IPS-18c (cell line): ENCODE measurements around the gene MESP2.

Experiments used
- H3K4me3 ChIP-seq: 2 replicates; pipeline ENCODE4 v1.7.0; 2013; ENCODE audit warnings: low read depth, mild to moderate bottlenecking, low read length, moderate library complexity; ENCODE audit not compliant: insufficient read depth
- H3K9me3 ChIP-seq: one replicate; pipeline ENCODE4 v1.6.1; 2013; ENCODE audit warnings: mild to moderate bottlenecking, low read length, moderate library complexity; ENCODE audit not compliant: control insufficient read depth, insufficient read depth

The MESP2 gene

GRCh38 chr15:89803941-89804800, 28.0 kb downstream of the MESP2 start:
- Histone ChIP-seq H3K4me3 (no peak overlapping the region), H3K9me3 (no peaks in the 10 kb centered on the region)

- Histone ChIP-seq H3K4me3 (no peak overlapping the region), H3K9me3 (no peaks in the 10 kb centered on the region)
Observed at GRCh38 chr15:89805241-89806209, 29.4 kb downstream of the MESP2 start.

- Histone ChIP-seq H3K9me3 (no peaks in the 10 kb centered on the region), H3K4me3 (no peak overlapping the region)
Observed at GRCh38 chr15:89806210-89806558, 30.1 kb downstream of the MESP2 start.

- H3K4me3 ChIP-seq: no peak overlapping the region
- H3K9me3 ChIP-seq: no peaks in the 10 kb centered on the region
Observed at GRCh38 chr15:89806559-89807550, 30.7 kb downstream of the MESP2 start.

GRCh38 chr15:89807689-89808088, 31.6 kb downstream of the MESP2 start:
- H3K4me3 ChIP-seq: no peak overlapping the region
- no peaks in the 10 kb centered on the region for H3K9me3 ChIP-seq

- Histone ChIP-seq H3K9me3 (no peaks in the 10 kb centered on the region), H3K4me3 (no peak overlapping the region)
Observed at GRCh38 chr15:89808160-89808870, 32.2 kb downstream of the MESP2 start.

GRCh38 chr15:89809093-89809786, 33.1 kb downstream of the MESP2 start:
- no peak overlapping the region for H3K4me3 ChIP-seq
- no peaks in the 10 kb centered on the region for H3K9me3 ChIP-seq

- Histone ChIP-seq H3K4me3 (no peak overlapping the region), H3K9me3 (no peaks in the 10 kb centered on the region)
Observed at GRCh38 chr15:89809787-89810148, 33.6 kb downstream of the MESP2 start.

GRCh38 chr15:89810837-89811236, 34.7 kb downstream of the MESP2 start:
- H3K9me3 ChIP-seq: peaks cover 7% of the 10 kb centered on the region
- no peak overlapping the region for H3K4me3 ChIP-seq

GRCh38 chr15:89812011-89812846, 36.1 kb downstream of the MESP2 start:
- Histone ChIP-seq H3K9me3 (peaks cover 11% of the 10 kb centered on the region), H3K4me3 (no peak overlapping the region)

- no peak overlapping the region for H3K4me3 ChIP-seq
- peaks cover 11% of the 10 kb centered on the region for H3K9me3 ChIP-seq
Observed at GRCh38 chr15:89812847-89813320, 36.8 kb downstream of the MESP2 start.

- no peak overlapping the region for H3K4me3 ChIP-seq
- peaks cover 11% of the 10 kb centered on the region for H3K9me3 ChIP-seq
Observed at GRCh38 chr15:89813381-89814111, 37.4 kb downstream of the MESP2 start.

- Histone ChIP-seq H3K9me3 (peaks cover 11% of the 10 kb centered on the region), H3K4me3 (peak overlapping the region; percentile 34; the same call in 1 of the 2 replicates)
Observed at GRCh38 chr15:89814112-89814742, 38.1 kb downstream of the MESP2 start.

- H3K4me3 ChIP-seq: no peak overlapping the region
- peaks cover 11% of the 10 kb centered on the region for H3K9me3 ChIP-seq
Observed at GRCh38 chr15:89815769-89816168, 39.6 kb downstream of the MESP2 start.
